Measurements from ENCODE around the gene SERPINA1. TPM values are rescaled to one million over a fixed set of nuclear protein-coding genes. Genes with fewer than 3 reads are reported as not detected.

SERPINA1 gene
- total RNA-seq, 1 experiment from 2014 or later = not detected

DNA sequence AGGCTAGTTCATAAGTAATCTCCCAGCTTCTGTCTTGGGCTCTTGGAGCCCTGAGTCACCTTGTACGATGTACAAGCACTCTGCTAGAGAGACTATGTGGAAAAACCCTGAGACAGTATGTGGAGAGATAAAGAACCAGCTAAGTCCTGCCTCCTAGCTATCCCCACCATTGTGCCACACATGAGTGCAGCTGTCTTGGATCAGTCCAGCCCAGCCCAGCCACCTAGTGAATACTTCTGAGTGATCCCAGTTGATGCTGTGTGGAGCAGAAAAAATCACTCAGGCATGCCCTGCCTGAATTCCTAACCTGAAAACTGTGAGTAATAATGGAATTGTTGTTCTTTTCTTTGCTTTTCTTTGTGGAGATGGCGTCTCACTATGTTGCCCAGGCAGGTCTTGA is 60.2 kb downstream of the SERPINA1 start:
- H3K36me3 ChIP-seq (ENCODE audit: insufficient read depth, low read length, poor library complexity, severe bottlenecking) = no peaks in the 10 kb centered on the region
- no peaks in the 10 kb centered on the region for H3K9me3 ChIP-seq (ENCODE audit: low read depth, low read length, poor library complexity, severe bottlenecking)
- H3K27me3 ChIP-seq (replicated peaks; ENCODE audit: insufficient read depth, low read depth, low read length, poor library complexity) = no peaks in the 10 kb centered on the region
- no TSS peak for BruUV-seq (replicated peaks)
- no peak overlapping the region for H3K27ac ChIP-seq (ENCODE audit: low read depth, low read length, poor library complexity, severe bottlenecking)
- ChIA-PET POLR2A (ENCODE audit: low non-redundant PET) (no interaction called here), CTCF (no interaction called here)
- intact Hi-C loops (cut with micrococcal nuclease; ENCODE audit: unreplicated experiment) = no loop called here
- H3K4me1 ChIP-seq (ENCODE audit: insufficient read depth, low read length, poor library complexity, severe bottlenecking) = no peaks in the 10 kb centered on the region
- DNase-seq (ENCODE audit: low spot score) = no peak
- no peak for TF ChIP-seq EZH2 (IDR thresholded peaks at IDR 0.05; ENCODE audit: borderline replicate concordance, low read depth, low read length, poor library complexity, severe bottlenecking)
- TF ChIP-seq, protein P1, sequence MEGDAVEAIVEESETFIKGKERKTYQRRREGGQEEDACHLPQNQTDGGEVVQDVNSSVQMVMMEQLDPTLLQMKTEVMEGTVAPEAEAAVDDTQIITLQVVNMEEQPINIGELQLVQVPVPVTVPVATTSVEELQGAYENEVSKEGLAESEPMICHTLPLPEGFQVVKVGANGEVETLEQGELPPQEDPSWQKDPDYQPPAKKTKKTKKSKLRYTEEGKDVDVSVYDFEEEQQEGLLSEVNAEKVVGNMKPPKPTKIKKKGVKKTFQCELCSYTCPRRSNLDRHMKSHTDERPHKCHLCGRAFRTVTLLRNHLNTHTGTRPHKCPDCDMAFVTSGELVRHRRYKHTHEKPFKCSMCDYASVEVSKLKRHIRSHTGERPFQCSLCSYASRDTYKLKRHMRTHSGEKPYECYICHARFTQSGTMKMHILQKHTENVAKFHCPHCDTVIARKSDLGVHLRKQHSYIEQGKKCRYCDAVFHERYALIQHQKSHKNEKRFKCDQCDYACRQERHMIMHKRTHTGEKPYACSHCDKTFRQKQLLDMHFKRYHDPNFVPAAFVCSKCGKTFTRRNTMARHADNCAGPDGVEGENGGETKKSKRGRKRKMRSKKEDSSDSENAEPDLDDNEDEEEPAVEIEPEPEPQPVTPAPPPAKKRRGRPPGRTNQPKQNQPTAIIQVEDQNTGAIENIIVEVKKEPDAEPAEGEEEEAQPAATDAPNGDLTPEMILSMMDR (conservative IDR thresholded peaks at IDR 0.05; ENCODE audit: low read depth, low read length) = no peak
- no peak overlapping the region for H3K4me3 ChIP-seq (ENCODE audit: low read depth, low read length, poor library complexity, severe bottlenecking)

Other genes starting within 250 kb of the SERPINA1 start
- gene PPP4R4, start 214.3 kb downstream of the SERPINA1 start, total RNA-seq (2021) = 0.88 and 1.2 TPM in 2 replicates
- not detected in 2 replicates for gene SERPINA10, start 95.3 kb downstream of the SERPINA1 start, total RNA-seq (2021)
- gene SERPINA6, start 65.3 kb downstream of the SERPINA1 start, total RNA-seq (2021) = not detected in 2 replicates
- gene SERPINA2, start 21.9 kb downstream of the SERPINA1 start, total RNA-seq (2021) = not detected in 2 replicates
- not detected in 2 replicates for gene SERPINA11, start 64.2 kb upstream of the SERPINA1 start, total RNA-seq (2021)
- gene SERPINA9, start 87.6 kb upstream of the SERPINA1 start, total RNA-seq (2021) = not detected in 2 replicates
- gene SERPINA12, start 120.9 kb upstream of the SERPINA1 start, total RNA-seq (2021) = not detected in 2 replicates
- not detected in 2 replicates for gene SERPINA4, start 172.8 kb upstream of the SERPINA1 start, total RNA-seq (2021)
- gene SERPINA5, start 192.8 kb upstream of the SERPINA1 start, total RNA-seq (2021) = not detected in 2 replicates
- gene SERPINA3, start 223.8 kb upstream of the SERPINA1 start, total RNA-seq (2021) = 0.17 TPM in 1 of 2 replicates, not detected in the other